Suppressor macrophage treated with lipopolysaccharide for 4 hours (primary cell): ENCODE data around the gene SIRT7.
"Not testable (repeated sequence)": the region's sequence is repeated elsewhere in the genome, so short reads cannot be mapped to it uniquely, and the experiment has no call there.

Source experiments
- DNase-seq: peaks from one replicate; pipeline ENCODE4 v3.0.0-alpha.2; 2020

SIRT7 gene

GRCh38 chr17:81918832-81919545 lies 1.0 kb upstream of the SIRT7 start:
- DNase-seq, result no peak

- not testable (repeated sequence) for DNase-seq
These were observed 325 bp upstream of the SIRT7 start for GRCh38 chr17:81918333-81918669.

- peak; percentile 72 for DNase-seq
These were observed 1.6 kb downstream of the SIRT7 start for GRCh38 chr17:81916234-81917001.

- no peak for DNase-seq
These were observed 2.6 kb downstream of the SIRT7 start for GRCh38 chr17:81915331-81915730.

- no peak for DNase-seq
These were observed 3.7 kb downstream of the SIRT7 start for GRCh38 chr17:81914103-81914850.

- DNase-seq, result no peak
These were observed 4.4 kb downstream of the SIRT7 start for GRCh38 chr17:81913394-81914102.

- DNase-seq, result no peak
These were observed 5.3 kb downstream of the SIRT7 start for GRCh38 chr17:81912441-81913309.

GRCh38 chr17:81911969-81912368 lies 6.0 kb downstream of the SIRT7 start:
- DNase-seq, result no peak

GRCh38 chr17:81911277-81911961 lies 6.6 kb downstream of the SIRT7 start, which contains the start of gene PCYT2:
Gene PCYT2 (minus strand): TSS chr17:81911399. CDS start chr17:81911355, 44 bp downstream.
- DNase-seq, result peak; percentile 94

GRCh38 chr17:81910840-81911276 lies 7.1 kb downstream of the SIRT7 start:
- no peak for DNase-seq

GRCh38 chr17:81909966-81910839 lies 7.8 kb downstream of the SIRT7 start:
- no peak for DNase-seq

- no peak for DNase-seq
These were observed 8.7 kb downstream of the SIRT7 start for GRCh38 chr17:81909231-81909630.

- no peak for DNase-seq
These were observed 9.2 kb downstream of the SIRT7 start for GRCh38 chr17:81908793-81909192.

- DNase-seq, result no peak
These were observed 10.5 kb downstream of the SIRT7 start for GRCh38 chr17:81907219-81908145.

GRCh38 chr17:81906476-81907218 lies 11.3 kb downstream of the SIRT7 start:
- no peak for DNase-seq

- no peak for DNase-seq
These were observed 12.0 kb downstream of the SIRT7 start for GRCh38 chr17:81905993-81906392.

GRCh38 chr17:81905424-81905875 lies 12.5 kb downstream of the SIRT7 start:
- DNase-seq, result no peak
